NAMALWA (cell line): Measurements from ENCODE around the gene FGFR2.
"Not testable (repeated sequence)": the region's sequence is repeated elsewhere in the genome, so short reads cannot be mapped to it uniquely, and the experiment has no call there.

Experiments
- DNase-seq: peaks from one replicate; pipeline ENCODE4 v3.0.0-alpha.2; 2015; ENCODE audit warnings: low spot score

Gene FGFR2

DNA sequence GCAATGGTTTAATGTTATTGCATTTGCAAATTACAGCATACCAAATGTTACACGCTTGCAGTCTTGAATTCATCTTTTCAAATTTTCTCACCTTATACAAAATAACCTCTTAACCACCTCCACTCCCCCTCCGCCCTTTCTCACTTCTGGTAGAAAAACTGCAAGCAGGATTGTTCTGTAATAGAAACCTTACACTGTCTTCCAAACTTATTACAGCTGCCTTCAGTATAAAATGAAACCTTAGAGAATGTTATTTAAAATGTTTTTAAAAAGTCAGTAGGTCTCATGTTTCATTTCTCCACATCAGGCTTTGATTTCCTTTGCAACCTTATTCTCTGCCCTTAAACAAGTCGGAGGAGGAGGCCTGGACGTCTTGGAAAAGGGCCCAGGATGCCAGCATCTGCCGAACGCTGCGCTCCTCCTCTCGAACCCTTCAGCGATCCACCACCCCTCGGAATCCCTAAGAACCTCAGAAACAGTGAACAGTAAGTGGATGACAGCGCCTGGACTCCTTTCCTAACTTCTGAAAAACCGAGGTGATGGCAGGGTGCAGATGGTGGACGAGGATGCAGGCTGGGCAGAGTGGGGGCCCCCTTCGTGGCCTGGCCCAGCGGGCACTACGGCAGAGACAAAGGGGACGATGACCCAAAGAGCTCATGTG is 74.0 kb downstream of the FGFR2 start:
- no peak for DNase-seq

- no peak for DNase-seq
Observed at GRCh38 chr10:121522831-121523230, 75.4 kb downstream of the FGFR2 start.

DNA sequence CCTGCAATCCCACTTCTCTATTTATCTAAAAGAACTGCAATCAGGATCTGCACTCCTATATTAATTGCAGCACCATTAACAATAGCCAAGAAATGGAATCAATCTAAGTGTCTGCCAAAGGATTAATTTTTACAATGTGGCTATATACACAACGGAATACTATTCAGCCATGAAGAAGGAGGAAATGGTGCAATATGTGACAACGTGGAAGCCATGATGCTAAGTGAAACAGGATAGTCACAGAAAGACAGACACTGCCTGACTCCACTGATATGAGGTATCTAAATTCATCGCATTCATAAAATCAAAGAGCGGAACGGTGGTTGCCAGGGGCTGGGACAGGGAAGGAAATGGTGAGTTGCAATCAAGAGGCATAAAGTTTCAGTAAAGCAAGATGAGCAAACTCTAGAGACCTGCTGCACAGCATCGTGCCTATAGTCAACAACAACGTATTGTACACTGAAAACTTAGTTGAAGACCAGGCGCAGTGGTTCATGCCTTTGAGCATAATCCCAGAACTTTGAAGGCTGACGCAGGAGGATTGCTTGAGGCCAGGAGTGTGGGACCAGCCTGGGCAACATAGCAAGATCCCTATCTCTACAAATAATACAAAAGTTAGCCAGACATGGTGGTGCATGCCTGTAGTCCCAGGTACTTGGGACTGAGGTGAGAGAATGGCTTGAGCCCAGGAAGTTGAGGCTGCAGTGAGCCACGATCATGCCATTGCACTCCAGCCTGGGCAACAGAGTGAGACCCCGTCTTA is 76.3 kb downstream of the FGFR2 start:
- DNase-seq: no peak

- not testable (repeated sequence) for DNase-seq
Observed at GRCh38 chr10:121520526-121520925, 77.7 kb downstream of the FGFR2 start.

DNA sequence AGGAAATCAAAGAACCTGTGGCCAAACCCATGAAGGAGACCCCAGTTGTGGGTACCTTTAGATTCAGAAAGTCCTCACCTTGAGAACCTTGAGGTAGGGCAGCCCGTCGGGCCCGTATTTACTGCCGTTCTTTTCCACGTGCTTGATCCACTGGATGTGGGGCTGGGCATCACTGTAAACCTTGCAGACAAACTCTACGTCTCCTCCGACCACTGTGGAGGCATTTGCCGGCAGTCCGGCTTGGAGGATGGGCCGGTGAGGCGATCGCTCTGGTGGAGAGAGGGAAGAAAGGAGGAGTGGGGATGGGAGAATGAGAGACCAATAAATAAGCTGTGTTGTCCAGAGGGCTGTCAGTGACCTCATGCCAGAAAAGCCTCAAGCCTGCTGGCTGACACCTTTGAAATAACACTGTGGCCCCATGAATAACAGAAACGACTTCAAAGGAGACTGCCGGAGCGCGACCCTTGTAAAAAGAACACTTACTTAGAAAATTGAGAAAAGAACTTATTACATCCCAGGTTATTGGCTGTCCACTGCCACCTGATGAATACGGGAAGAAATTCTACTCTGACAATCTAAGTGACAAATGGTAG is 78.2 kb downstream of the FGFR2 start:
- no peak for DNase-seq

- no peak for DNase-seq
Observed at GRCh38 chr10:121519411-121519810, 78.8 kb downstream of the FGFR2 start.

DNA sequence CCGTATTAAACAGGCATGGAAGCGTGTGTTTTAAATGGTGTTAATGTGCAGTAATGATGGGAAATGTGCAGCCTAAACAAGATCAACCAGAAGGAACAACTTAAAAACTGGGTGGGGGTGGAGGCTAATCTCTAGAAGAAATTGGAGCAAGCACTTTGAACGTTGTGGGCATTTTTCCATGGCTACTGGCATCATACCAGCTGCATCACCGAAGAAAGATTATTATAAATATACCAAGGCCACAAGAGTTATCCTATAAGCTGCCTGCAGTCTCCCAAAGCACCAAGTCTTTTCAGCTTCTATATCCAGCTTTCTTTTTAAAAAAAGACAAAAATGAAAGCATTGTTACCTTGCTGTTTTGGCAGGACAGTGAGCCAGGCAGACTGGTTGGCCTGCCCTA is 79.9 kb downstream of the FGFR2 start:
- DNase-seq: no peak

DNA sequence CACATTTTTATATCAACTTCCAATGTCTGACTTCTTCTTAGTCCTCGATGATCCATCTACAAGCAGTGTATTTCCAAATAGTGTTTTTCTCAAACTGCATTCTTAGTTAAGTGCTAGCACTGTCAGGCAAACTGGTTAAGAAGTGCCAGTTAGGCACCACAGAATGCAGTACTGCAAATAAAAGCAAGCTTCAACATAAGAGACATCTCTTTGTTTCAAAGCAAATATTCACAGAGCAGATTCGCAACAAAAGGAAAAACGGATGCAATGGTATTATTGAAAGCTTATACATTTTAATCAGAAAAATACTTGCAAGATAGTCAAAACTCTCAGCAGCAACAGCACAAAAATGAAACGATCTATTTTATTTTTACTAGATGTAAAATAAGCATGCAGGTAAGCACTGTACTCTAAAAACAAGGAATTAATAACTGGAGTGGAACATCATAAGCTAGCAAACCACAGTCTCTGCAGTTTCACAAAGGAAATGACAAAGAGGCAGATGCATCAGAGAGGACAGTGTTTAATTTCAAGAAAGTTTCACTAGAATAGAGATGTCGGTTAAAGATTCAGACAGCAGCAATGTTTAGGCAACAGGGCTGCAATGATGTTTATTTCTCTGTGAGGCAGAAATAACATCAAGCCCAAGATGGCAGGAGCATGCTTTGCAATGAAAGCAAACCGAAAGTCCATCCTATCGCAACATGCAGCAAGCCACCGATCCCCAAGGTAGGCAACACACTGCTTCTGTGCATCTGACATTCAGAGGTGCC is 82.0 kb downstream of the FGFR2 start:
- DNase-seq: no peak

- DNase-seq: no peak
Observed at GRCh38 chr10:121514141-121514865, 83.9 kb downstream of the FGFR2 start.

- DNase-seq: no peak
Observed at GRCh38 chr10:121511943-121512342, 86.3 kb downstream of the FGFR2 start.

GRCh38 chr10:121511460-121511859 is 86.8 kb downstream of the FGFR2 start:
- DNase-seq: no peak

GRCh38 chr10:121510201-121510771 is 88.0 kb downstream of the FGFR2 start:
- DNase-seq: no peak

DNA sequence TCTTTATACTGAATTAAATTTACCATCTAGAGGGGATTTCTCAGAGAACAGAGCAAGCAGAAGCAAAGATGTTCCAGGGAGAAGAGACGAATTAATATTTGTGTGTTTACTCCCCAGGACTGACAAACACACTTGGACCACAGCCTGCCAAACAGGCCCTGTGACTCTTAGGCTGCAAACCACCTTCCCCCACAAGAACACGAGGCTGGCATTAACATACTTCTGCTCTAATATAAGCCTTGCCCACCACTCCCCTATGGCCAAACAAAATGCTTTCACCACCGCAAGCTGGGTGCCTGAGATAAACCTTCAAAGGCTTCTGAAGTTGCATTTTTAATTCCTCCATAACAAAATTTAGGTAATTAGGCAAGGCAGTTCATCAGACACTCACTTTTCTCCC is 88.4 kb downstream of the FGFR2 start:
- DNase-seq: no peak

GRCh38 chr10:121509112-121509511 is 89.1 kb downstream of the FGFR2 start:
- DNase-seq: no peak

DNA sequence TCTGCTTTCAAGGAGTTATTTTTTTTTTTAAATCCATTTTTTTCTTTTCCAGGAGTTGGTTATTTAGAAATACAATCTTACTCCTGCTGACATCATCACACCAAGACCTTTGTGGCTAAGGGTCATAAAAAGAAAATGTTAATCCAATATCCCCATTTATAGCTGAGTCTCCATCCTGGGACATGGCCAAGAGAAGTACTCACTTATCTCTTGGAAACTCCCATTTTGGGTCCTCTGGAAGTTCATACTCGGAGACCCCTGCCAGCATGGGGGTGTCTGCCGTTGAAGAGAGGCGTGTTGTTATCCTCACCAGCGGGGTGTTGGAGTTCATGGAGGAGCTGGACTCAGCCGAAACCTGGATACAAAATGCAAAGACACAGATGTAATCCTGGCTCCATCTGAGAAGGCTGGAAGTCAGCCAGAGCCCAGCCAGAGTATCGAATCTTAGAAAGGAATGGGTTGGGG is 94.6 kb downstream of the FGFR2 start:
- DNase-seq: no peak

DNA sequence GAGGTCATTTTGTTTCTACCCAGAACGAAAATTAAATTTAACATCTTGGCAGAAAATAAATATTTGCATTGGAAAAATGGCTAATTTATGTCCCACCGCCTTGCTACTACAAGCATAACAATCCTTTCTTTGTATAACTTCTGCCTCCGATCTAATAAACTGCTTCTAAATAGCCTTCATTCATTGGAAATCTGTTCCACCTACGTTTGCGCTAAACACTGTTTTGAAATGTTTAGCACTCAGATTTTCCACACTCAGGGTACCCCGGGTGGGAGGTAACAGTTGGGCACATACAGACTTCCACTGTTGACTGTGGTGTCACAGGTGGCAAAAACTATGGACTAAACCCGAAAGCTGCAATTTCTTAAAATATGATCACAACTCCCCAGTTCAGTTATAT is 96.4 kb downstream of the FGFR2 start:
- no peak for DNase-seq

GRCh38 chr10:121500701-121501332 is 97.4 kb downstream of the FGFR2 start:
- no peak for DNase-seq

- no peak for DNase-seq
Observed at GRCh38 chr10:121497513-121498470, 100.5 kb downstream of the FGFR2 start.

GRCh38 chr10:121495719-121496118 is 102.5 kb downstream of the FGFR2 start:
- DNase-seq: no peak

- no peak for DNase-seq
Observed at GRCh38 chr10:121494296-121494695, 103.9 kb downstream of the FGFR2 start.
